MM.1S (cell line): Measurements from ENCODE around the gene TCP11.

ENCODE experiments used
- EZH2 ChIP-seq: fragments of 300-600 bp; sonication (generic); optimal IDR thresholded peaks from 2 replicates; pipeline ENCODE3; 2017; ENCODE audit warnings: low read depth, mild to moderate bottlenecking, antibody characterized with exemption, low read length, mixed read lengths
- EZH2phosphoT487 ChIP-seq: fragments of 300-600 bp; sonication (generic); IDR thresholded peaks from 2 replicates; pipeline ENCODE4 v1.6.1; 2018; ENCODE audit warnings: antibody characterized with exemption, low read length
- TF ChIP-seq, protein P1 (sequence below): fragments of 300-600 bp; sonication (generic); IDR thresholded peaks from 2 replicates; pipeline ENCODE4 v1.5.1; 2016; ENCODE audit warnings: antibody characterized with exemption, low read length, mixed read lengths

DNA sequence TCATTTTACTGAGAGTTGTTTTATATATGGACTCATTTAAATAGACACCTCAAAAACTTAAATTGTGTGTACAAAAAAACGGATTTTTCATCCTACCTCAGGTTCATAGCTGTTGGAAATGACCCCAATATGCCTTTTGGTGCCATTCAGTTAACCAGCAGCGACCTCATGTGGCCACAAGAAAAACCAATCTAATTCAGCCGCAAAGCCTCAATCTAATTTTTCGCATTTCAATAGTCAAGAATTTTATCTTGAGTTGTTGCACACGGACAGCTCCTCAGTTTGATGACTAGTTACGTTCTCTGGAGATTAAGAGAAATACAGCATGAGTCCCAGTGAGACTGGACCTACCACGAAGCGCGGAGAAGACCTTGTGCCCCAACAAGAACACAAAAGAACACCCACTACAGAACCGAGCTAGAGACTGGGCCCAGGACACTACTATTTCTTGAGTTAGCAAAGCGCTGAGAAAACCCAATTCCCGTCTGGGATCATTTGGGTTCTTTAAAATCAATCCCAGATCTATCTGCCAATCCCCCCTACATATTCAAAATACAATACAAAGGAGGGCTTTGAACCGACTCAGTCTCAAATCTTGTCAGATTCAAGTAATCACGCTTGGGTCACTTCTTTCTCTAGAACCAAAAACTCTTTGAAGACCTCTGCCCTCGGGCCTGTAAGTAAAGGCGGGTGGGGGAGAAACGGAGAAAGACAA lies 1.1 kb downstream of the TCP11 start:
- TF ChIP-seq, protein P1, sequence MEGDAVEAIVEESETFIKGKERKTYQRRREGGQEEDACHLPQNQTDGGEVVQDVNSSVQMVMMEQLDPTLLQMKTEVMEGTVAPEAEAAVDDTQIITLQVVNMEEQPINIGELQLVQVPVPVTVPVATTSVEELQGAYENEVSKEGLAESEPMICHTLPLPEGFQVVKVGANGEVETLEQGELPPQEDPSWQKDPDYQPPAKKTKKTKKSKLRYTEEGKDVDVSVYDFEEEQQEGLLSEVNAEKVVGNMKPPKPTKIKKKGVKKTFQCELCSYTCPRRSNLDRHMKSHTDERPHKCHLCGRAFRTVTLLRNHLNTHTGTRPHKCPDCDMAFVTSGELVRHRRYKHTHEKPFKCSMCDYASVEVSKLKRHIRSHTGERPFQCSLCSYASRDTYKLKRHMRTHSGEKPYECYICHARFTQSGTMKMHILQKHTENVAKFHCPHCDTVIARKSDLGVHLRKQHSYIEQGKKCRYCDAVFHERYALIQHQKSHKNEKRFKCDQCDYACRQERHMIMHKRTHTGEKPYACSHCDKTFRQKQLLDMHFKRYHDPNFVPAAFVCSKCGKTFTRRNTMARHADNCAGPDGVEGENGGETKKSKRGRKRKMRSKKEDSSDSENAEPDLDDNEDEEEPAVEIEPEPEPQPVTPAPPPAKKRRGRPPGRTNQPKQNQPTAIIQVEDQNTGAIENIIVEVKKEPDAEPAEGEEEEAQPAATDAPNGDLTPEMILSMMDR = peak; percentile 81
- TF ChIP-seq EZH2phosphoT487 (no peak), EZH2 (no peak)
